VCaP (cell line): ENCODE results near the gene GOLGA8B.
A peak's percentile ranks its signal among the peaks of the same experiment; 100 is the strongest.

Experiments
- H3K27ac ChIP-seq: fragments of 450-650 bp; 2 replicates; pipeline ENCODE4 v1.5.1; 2017
- TF ChIP-seq, protein P1 (sequence below): fragments of 450-650 bp; conservative IDR thresholded peaks from 2 replicates; pipeline ENCODE4 v1.5.1; 2017; ENCODE audit warnings: mild to moderate bottlenecking, moderate library complexity

The GOLGA8B gene

DNA sequence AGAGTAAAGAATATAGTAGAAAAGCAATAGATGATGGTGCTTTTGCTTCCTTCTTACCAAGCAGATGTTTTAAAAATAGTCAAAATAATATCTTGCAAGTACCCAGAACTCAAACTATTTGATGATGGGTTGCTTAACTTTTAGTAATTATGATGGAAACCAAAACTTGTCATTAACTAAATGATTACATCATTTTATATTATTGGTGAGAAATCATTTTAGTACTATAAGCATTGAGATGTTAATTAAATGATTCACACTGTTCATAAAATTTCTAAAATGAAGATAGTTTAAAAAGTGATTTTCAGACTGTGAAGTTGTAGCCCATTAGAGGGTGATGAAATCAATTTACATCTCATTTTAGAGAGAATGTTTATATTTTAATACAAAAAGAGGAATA lies 24.4 kb upstream of the GOLGA8B start:
- H3K27ac ChIP-seq = no peak overlapping the region
- TF ChIP-seq, protein P1, sequence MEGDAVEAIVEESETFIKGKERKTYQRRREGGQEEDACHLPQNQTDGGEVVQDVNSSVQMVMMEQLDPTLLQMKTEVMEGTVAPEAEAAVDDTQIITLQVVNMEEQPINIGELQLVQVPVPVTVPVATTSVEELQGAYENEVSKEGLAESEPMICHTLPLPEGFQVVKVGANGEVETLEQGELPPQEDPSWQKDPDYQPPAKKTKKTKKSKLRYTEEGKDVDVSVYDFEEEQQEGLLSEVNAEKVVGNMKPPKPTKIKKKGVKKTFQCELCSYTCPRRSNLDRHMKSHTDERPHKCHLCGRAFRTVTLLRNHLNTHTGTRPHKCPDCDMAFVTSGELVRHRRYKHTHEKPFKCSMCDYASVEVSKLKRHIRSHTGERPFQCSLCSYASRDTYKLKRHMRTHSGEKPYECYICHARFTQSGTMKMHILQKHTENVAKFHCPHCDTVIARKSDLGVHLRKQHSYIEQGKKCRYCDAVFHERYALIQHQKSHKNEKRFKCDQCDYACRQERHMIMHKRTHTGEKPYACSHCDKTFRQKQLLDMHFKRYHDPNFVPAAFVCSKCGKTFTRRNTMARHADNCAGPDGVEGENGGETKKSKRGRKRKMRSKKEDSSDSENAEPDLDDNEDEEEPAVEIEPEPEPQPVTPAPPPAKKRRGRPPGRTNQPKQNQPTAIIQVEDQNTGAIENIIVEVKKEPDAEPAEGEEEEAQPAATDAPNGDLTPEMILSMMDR = no peak

- TF ChIP-seq, protein P1 = no peak
- no peak overlapping the region; the same call in 1 of the 2 replicates for H3K27ac ChIP-seq
Measured at GRCh38 chr15:34606545-34606944, 23.1 kb upstream of the GOLGA8B start.

DNA sequence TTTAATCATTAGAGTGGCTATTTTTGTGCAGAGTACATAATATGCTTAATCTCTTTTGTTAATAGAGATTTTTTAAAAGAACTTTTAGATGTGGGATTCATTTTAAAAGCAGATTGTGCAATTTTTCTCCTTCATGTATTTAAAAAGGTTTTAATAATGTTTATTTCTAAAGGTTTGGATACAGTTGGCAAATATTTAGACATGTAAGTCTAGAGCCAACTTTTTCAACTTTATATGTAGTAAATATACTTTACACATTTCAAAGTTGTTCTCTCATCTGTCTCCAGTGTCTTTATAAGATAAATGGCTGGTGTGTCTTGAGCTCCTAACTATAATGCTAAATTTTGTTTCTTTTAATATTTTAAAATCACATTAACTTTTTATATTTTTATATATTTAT lies 22.7 kb upstream of the GOLGA8B start:
- TF ChIP-seq, protein P1 = no peak
- H3K27ac ChIP-seq = peak overlapping the region; percentile 21; the same call in 1 of the 2 replicates

DNA sequence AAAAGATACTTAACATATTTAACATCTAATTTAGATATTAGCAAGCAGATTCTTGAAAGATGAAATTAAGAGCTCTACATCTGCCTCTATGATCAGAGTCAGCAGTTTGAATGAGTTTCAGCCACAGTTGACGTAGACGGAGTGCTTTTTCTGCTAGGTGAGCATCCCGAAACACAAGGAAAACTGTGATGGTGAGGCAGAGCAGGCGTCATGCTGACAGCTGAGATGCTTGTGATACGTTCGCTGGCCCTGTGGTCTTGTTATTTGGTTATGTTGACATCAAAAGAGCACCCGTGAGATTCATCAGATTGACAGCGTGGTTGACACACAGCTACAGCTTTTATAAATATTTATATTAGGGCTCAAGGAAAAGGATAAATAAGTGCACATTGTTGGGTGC lies 19.6 kb upstream of the GOLGA8B start:
- no peak overlapping the region for H3K27ac ChIP-seq
- TF ChIP-seq, protein P1 = no peak

GRCh38 chr15:34600923-34601322 lies 17.5 kb upstream of the GOLGA8B start:
- no peak overlapping the region for H3K27ac ChIP-seq
- TF ChIP-seq, protein P1 = no peak

- TF ChIP-seq, protein P1 = no peak
- H3K27ac ChIP-seq = no peak overlapping the region
Measured at GRCh38 chr15:34598799-34599585, 15.5 kb upstream of the GOLGA8B start.

- TF ChIP-seq, protein P1 = no peak
- H3K27ac ChIP-seq = no peak overlapping the region
Measured at GRCh38 chr15:34597316-34597715, 13.9 kb upstream of the GOLGA8B start.
